HCT116 (cell line): Measurements from ENCODE around the gene GANAB. TPM values are rescaled to one million over a fixed set of nuclear protein-coding genes. Genes with fewer than 3 reads are reported as not detected.

Source experiments
- ATAC-seq: fragments of 200-7000 bp; cut with Tn5 transposase; 2 replicates; pipeline ENCODE4 v1.9.1; 2020; ENCODE audit warnings: mild to moderate bottlenecking, moderate library complexity
- BruUV-seq: library from RNA; stranded (reverse); fragments of 400-500 nt; replicated peaks from 2 replicates; lab custom pipeline; 2021; lab: Mats Ljungman, UMichigan
- CTCF ChIA-PET: fragments of 300-600 bp; sonication (Branson Sonifier 250); formaldehyde crosslinking; loops from one replicate; lab custom pipeline; 2021; ENCODE audit warnings: antibody characterized with exemption; lab: Charles Lee
- POLR2A ChIA-PET: fragments of 300-600, 350-600 bp; sonication (Branson Sonifier 250); formaldehyde crosslinking; loops from one replicate; lab custom pipeline; 2021; ENCODE audit warnings: antibody characterized with exemption; lab: Charles Lee
- RAD21 ChIA-PET, 2 experiments: fragments of 300-600 bp; sonication (Branson Sonifier 250); formaldehyde crosslinking; loops; one replicate each; lab custom pipeline; 2023; ENCODE audit warnings: low total read pairs in 2 of 2; ENCODE audit not compliant: uncharacterized antibody in 2 of 2, unreplicated experiment in 2 of 2, low non-redundant PET in 1 of 2; lab: Charles Lee
- DNase-seq: peaks from one replicate; pipeline ENCODE4 v3.0.0-alpha.2; 2010; ENCODE audit warnings: low read depth, low spot score
- H2AFZ ChIP-seq: fragments of 200-600 bp; shearing (Covaris generic), sonication (generic); 2 replicates; pipeline ENCODE4 v1.6.1; 2017; ENCODE audit warnings: low read depth, mixed run types, mixed read lengths, antibody characterized with exemption, low read length; ENCODE audit not compliant: poor library complexity, severe bottlenecking
- H3K27ac ChIP-seq: 2 replicates; pipeline ENCODE4 v1.5.1; 2012; ENCODE audit warnings: low read depth, low read length
- H3K27me3 ChIP-seq: fragments of 200-600 bp; sonication (generic); 2 replicates; pipeline ENCODE4 v1.6.1; 2016; ENCODE audit warnings: mixed run types, low read length, mixed read lengths; ENCODE audit not compliant: insufficient read depth
- H3K36me3 ChIP-seq, 2 experiments: fragments of 200-500 bp in 1 of 2; fragments of 200-600 bp in 1 of 2; sonication (Bioruptor generic) in 1 of 2; sonication (generic) in 1 of 2; 2 replicates each; pipeline versions ENCODE4 v1.5.1 to v1.6.1; 2014 to 2016; ENCODE audit warnings: low read length in 2 of 2, inconsistent platforms in 1 of 2, mixed read lengths in 1 of 2, mixed run types in 1 of 2; ENCODE audit not compliant: insufficient read depth in 2 of 2, control insufficient read depth in 1 of 2
- H3K4me1 ChIP-seq, 2 experiments: fragments of 200-600 bp in 1 of 2; sonication (generic) in 1 of 2; 2 replicates each; pipeline versions ENCODE4 v1.5.1 to v1.6.1; 2012 to 2017; ENCODE audit warnings: low read length in 2 of 2, inconsistent platforms in 1 of 2, mild to moderate bottlenecking in 1 of 2, mixed read lengths in 1 of 2, mixed run types in 1 of 2, moderate library complexity in 1 of 2; ENCODE audit not compliant: insufficient read depth in 2 of 2, control insufficient read depth in 1 of 2
- H3K4me2 ChIP-seq: fragments of 200-600 bp; sonication (generic); 2 replicates; pipeline ENCODE4 v1.6.1; 2017; ENCODE audit warnings: mixed run types, low read length, mixed read lengths
- H3K4me3 ChIP-seq, 2 experiments: fragments of 200-600 bp in 1 of 2; sonication (generic) in 1 of 2; replicated peaks in 1 of 2; 2 replicates each; pipeline ENCODE4 v1.5.1; 2011 to 2016; ENCODE audit warnings: low read length in 2 of 2, control low read depth in 1 of 2, low read depth in 1 of 2, mild to moderate bottlenecking in 1 of 2, mixed read lengths in 1 of 2, mixed run types in 1 of 2
- H3K79me2 ChIP-seq: fragments of 200-600 bp; sonication (generic); 2 replicates; pipeline ENCODE4 v1.6.1; 2017; ENCODE audit warnings: mild to moderate bottlenecking, mixed run types, low read length, moderate library complexity, mixed read lengths; ENCODE audit not compliant: insufficient read depth
- H3K9ac ChIP-seq: fragments of 200-600 bp; sonication (generic); 2 replicates; pipeline ENCODE4 v1.6.1; 2016; ENCODE audit warnings: low read length, mixed read lengths
- H3K9me2 ChIP-seq: fragments of 200-600 bp; sonication (generic), shearing (Covaris generic); 2 replicates; pipeline ENCODE4 v1.6.1; 2017; ENCODE audit warnings: mixed run types, mild to moderate bottlenecking, moderate library complexity; ENCODE audit not compliant: insufficient read depth
- H3K9me3 ChIP-seq, 2 experiments: fragments of 200-500 bp in 1 of 2; fragments of 200-600 bp in 1 of 2; sonication (Bioruptor generic) in 1 of 2; sonication (generic) in 1 of 2; 2 replicates each; pipeline ENCODE4 v1.6.1; 2014 to 2017; ENCODE audit warnings: low read length in 2 of 2, mixed read lengths in 2 of 2, inconsistent platforms in 1 of 2, low read depth in 1 of 2, mild to moderate bottlenecking in 1 of 2, mixed run types in 1 of 2, moderate library complexity in 1 of 2; ENCODE audit not compliant: control insufficient read depth in 1 of 2, insufficient read depth in 1 of 2
- H4K20me1 ChIP-seq: fragments of 200-600 bp; sonication (generic), shearing (Covaris generic); 2 replicates; pipeline ENCODE4 v1.6.1; 2017; ENCODE audit warnings: mixed run types, mild to moderate bottlenecking, moderate library complexity; ENCODE audit not compliant: insufficient read depth
- CEBPB ChIP-seq: IDR thresholded peaks from 2 replicates; pipeline ENCODE4 v1.6.1; 2012; ENCODE audit warnings: low read depth
- EGR1 ChIP-seq: IDR thresholded peaks from 2 replicates; pipeline ENCODE4 v1.6.1; 2012; ENCODE audit warnings: low read depth
- JUND ChIP-seq: IDR thresholded peaks from 2 replicates; pipeline ENCODE4 v1.6.1; 2012
- POLR2AphosphoS5 ChIP-seq: IDR thresholded peaks from 2 replicates; pipeline ENCODE4 v1.6.1; 2011; ENCODE audit warnings: mild to moderate bottlenecking, low read depth, low read length, moderate library complexity
- RAD21 ChIP-seq: IDR thresholded peaks from 2 replicates; pipeline ENCODE4 v1.6.1; 2012; ENCODE audit warnings: low read depth, mild to moderate bottlenecking
- SIN3A ChIP-seq: IDR thresholded peaks from 2 replicates; pipeline ENCODE4 v1.6.1; 2012; ENCODE audit warnings: low read depth
- TCF7L2 ChIP-seq: IDR thresholded peaks from 2 replicates; pipeline ENCODE4 v1.7.0; 2011; ENCODE audit warnings: borderline replicate concordance, inconsistent platforms; ENCODE audit not compliant: insufficient read depth, insufficient read length; ENCODE audit errors: extremely low read depth
- YY1 ChIP-seq: IDR thresholded peaks from 2 replicates; pipeline ENCODE4 v1.6.1; 2011; ENCODE audit warnings: low read length, low read depth, moderate library complexity, mild to moderate bottlenecking; ENCODE audit not compliant: insufficient replicate concordance; ENCODE audit errors: extremely low read depth
- intact Hi-C: fragments of 100-400 bp; cut with micrococcal nuclease; formaldehyde crosslinking; loops from 2 replicates; pipeline ENCODE4 v1.10.0; 2022
- total RNA-seq: library from RNA; stranded (reverse); gene quantifications from one replicate; pipeline ENCODE4 v1.2.1, GENCODE V29; 2021; ENCODE audit not compliant: unreplicated experiment
- TF ChIP-seq, protein P1 (sequence below): IDR thresholded peaks from 2 replicates; pipeline ENCODE4 v1.6.1; 2012
- TF ChIP-seq, protein P2 (sequence below), 3 experiments: fragments of 200-600 bp in 1 of 3; sonication (generic) in 1 of 3; IDR thresholded peaks in 2 of 3; conservative IDR thresholded peaks in 1 of 3; 2 replicates each; pipeline ENCODE4 v1.5.1; 2012 to 2017; ENCODE audit warnings: low read depth in 2 of 3, low read length in 2 of 3, antibody characterized with exemption in 1 of 3, borderline replicate concordance in 1 of 3, control low read depth in 1 of 3, mild to moderate bottlenecking in 1 of 3, mixed read lengths in 1 of 3, mixed run types in 1 of 3, moderate library complexity in 1 of 3; ENCODE audit not compliant: insufficient read depth in 1 of 3

Gene GANAB
- total RNA-seq, 1 experiment from 2014 or later: 410 TPM

DNA sequence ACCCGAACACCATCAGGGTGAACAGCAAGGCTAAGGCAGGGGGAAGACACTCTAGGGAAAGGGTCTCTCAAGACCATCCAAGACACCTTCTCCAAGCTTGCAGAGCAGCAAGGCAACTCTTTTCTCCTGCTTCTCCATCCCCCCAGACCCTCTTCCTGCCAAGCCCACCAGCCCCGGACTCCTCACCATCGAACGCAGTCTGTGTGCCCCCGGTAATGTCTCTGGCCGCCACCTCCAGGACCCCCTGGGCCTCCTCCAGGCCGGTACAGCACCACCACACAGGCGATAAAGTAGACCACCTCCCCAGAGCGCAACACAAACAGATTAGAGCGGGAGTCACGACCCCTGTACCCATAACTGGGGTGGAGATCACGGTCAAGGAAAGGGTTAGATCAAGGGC lies 37.6 kb downstream of the GANAB start:
- intact Hi-C loops: no loop called here
- Histone ChIP-seq H3K79me2 (peaks cover 13% of the 10 kb centered on the region), H3K27me3 (no peaks in the 10 kb centered on the region), H4K20me1 (no peaks in the 10 kb centered on the region), H2AFZ (no peak overlapping the region), H3K36me3 (peaks cover 0 to 8% of the 10 kb centered on the region in 2 experiments; a peak in 2 of 4 replicates), H3K27ac (no peak overlapping the region), H3K4me2 (no peak overlapping the region), H3K9me2 (no peaks in the 10 kb centered on the region), H3K9me3 (no peaks in the 10 kb centered on the region), H3K9ac (no peak overlapping the region), H3K4me1 (peaks cover 15 to 32% of the 10 kb centered on the region in 2 experiments), H3K4me3 (no peak overlapping the region)
- no TSS peak for BruUV-seq
- no peak for ATAC-seq
- no peak for DNase-seq
- ChIA-PET POLR2A (no interaction called here), RAD21 (no interaction called here), CTCF (no interaction called here)
- TF ChIP-seq, protein P1, sequence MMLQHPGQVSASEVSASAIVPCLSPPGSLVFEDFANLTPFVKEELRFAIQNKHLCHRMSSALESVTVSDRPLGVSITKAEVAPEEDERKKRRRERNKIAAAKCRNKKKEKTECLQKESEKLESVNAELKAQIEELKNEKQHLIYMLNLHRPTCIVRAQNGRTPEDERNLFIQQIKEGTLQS: no peak
- TF ChIP-seq, protein P2, sequence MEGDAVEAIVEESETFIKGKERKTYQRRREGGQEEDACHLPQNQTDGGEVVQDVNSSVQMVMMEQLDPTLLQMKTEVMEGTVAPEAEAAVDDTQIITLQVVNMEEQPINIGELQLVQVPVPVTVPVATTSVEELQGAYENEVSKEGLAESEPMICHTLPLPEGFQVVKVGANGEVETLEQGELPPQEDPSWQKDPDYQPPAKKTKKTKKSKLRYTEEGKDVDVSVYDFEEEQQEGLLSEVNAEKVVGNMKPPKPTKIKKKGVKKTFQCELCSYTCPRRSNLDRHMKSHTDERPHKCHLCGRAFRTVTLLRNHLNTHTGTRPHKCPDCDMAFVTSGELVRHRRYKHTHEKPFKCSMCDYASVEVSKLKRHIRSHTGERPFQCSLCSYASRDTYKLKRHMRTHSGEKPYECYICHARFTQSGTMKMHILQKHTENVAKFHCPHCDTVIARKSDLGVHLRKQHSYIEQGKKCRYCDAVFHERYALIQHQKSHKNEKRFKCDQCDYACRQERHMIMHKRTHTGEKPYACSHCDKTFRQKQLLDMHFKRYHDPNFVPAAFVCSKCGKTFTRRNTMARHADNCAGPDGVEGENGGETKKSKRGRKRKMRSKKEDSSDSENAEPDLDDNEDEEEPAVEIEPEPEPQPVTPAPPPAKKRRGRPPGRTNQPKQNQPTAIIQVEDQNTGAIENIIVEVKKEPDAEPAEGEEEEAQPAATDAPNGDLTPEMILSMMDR (IDR thresholded peaks at IDR 0.05 in 2 of 3, conservative IDR thresholded peaks at IDR 0.05 in 1 of 3; ENCODE audit: borderline replicate concordance in 1 of 3, insufficient read depth in 1 of 3, low read depth in 2 of 3, low read length in 2 of 3): no peak
- TF ChIP-seq JUND (no peak), SIN3A (no peak), YY1 (no peak), EGR1 (no peak), POLR2AphosphoS5 (no peak), CEBPB (no peak), TCF7L2 (no peak), RAD21 (no peak)
